SU-DHL-6 (cell line): ENCODE measurements around the gene NAMPT.

Experiments used
- H2AFZ ChIP-seq: fragments of 200-600 bp; sonication (generic); 2 replicates; pipeline ENCODE4 v1.6.1; 2014; ENCODE audit warnings: low read depth, mild to moderate bottlenecking, moderate library complexity, mixed read lengths, antibody characterized with exemption, low read length; ENCODE audit not compliant: severe bottlenecking
- H3F3A ChIP-seq: fragments of 200-600 bp; shearing (Covaris generic); 2 replicates; pipeline ENCODE4 v1.6.0; 2016; ENCODE audit warnings: antibody characterized with exemption, mild to moderate bottlenecking; ENCODE audit not compliant: insufficient read depth
- H3K27ac ChIP-seq: fragments of 200-600 bp; sonication (generic); 2 replicates; pipeline ENCODE4 v1.5.1; 2016; ENCODE audit warnings: low read depth, mild to moderate bottlenecking, low read length, moderate library complexity, mixed read lengths
- H3K27me3 ChIP-seq: fragments of 200-600 bp; sonication (generic), shearing (Covaris generic); 2 replicates; pipeline ENCODE4 v1.6.0; 2014; ENCODE audit warnings: mild to moderate bottlenecking, low read length
- H3K36me3 ChIP-seq: fragments of 200-600 bp; sonication (generic); 2 replicates; pipeline ENCODE4 v1.6.1; 2014; ENCODE audit warnings: mild to moderate bottlenecking, low read length, mixed read lengths
- H3K4me2 ChIP-seq: fragments of 300-600, 200-600 bp; shearing (Covaris generic), sonication (generic); 2 replicates; pipeline ENCODE4 v1.6.0; 2014; ENCODE audit warnings: low read length, low read depth, mild to moderate bottlenecking; ENCODE audit not compliant: poor library complexity, severe bottlenecking
- H3K4me3 ChIP-seq: fragments of 200-600 bp; sonication (generic); 2 replicates; pipeline ENCODE4 v1.5.1; 2014; ENCODE audit warnings: antibody characterized with exemption, low read length, mild to moderate bottlenecking, mixed read lengths; ENCODE audit not compliant: insufficient read depth, poor library complexity, severe bottlenecking
- H3K79me2 ChIP-seq: fragments of 200-600 bp; sonication (generic); 2 replicates; pipeline ENCODE4 v1.6.1; 2014; ENCODE audit warnings: mild to moderate bottlenecking, low read length, moderate library complexity; ENCODE audit not compliant: insufficient read depth
- H3K9ac ChIP-seq: fragments of 200-600 bp; sonication (generic); 2 replicates; pipeline ENCODE4 v1.7.0; 2014; ENCODE audit warnings: mild to moderate bottlenecking, low read length
- H3K9me2 ChIP-seq: fragments of 200-600 bp; sonication (generic); replicated peaks from 2 replicates; pipeline ENCODE4 v1.6.1; 2014; ENCODE audit warnings: low read length; ENCODE audit not compliant: insufficient read depth
- H3K9me3 ChIP-seq: fragments of 200-600 bp; sonication (generic); 2 replicates; pipeline ENCODE4 v1.6.1; 2014; ENCODE audit warnings: low read length, mixed read lengths; ENCODE audit not compliant: insufficient read depth
- H4K20me1 ChIP-seq: fragments of 200-600 bp; sonication (generic); 2 replicates; pipeline ENCODE4 v1.6.1; 2014; ENCODE audit warnings: low read depth, mild to moderate bottlenecking, antibody characterized with exemption, low read length, moderate library complexity, mixed read lengths
- CTCF ChIP-seq: fragments of 200-600 bp; sonication (generic); IDR thresholded peaks from one replicate; pipeline ENCODE4 v1.5.1; 2017; ENCODE audit warnings: antibody characterized with exemption, mild to moderate bottlenecking, low read length, moderate library complexity; ENCODE audit not compliant: insufficient read depth, poor library complexity, severe bottlenecking
- EZH2phosphoT487 ChIP-seq: fragments of 200-600 bp; sonication (generic), shearing (Covaris generic); conservative IDR thresholded peaks from 2 replicates; pipeline ENCODE4 v1.6.1; 2018; ENCODE audit warnings: mild to moderate bottlenecking, antibody characterized with exemption, low read length, moderate library complexity, mixed read lengths

NAMPT gene

DNA sequence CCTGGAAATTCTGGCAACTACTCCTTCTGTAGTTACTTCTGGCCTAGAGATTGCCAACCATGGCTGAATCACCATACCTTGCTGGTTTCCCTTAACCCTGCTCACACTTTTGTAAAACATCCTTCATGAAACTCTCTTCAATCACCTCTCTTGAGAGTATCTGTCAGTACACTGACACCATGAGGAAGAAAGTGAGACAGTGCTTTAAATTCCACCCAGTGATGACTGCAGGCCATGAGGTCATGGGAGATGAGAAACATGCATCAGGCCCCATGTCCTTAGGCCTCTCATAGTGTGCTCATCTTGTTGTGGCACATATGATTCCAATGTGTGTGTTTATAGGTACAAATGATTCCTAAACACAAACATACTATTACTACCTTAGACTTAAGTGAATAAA, 24.6 kb upstream of the NAMPT start:
- no peaks in the 10 kb centered on the region for H3K9me3 ChIP-seq
- no peaks in the 10 kb centered on the region for H3K36me3 ChIP-seq
- no peak overlapping the region for H2AFZ ChIP-seq
- TF ChIP-seq CTCF = no peak
- no peak for TF ChIP-seq EZH2phosphoT487
- H3F3A ChIP-seq = no peaks in the 10 kb centered on the region
- no peaks in the 10 kb centered on the region for H3K27me3 ChIP-seq
- H4K20me1 ChIP-seq = no peaks in the 10 kb centered on the region
- H3K4me2 ChIP-seq = no peak overlapping the region
- no peaks in the 10 kb centered on the region; the same call in 1 of the 2 replicates for H3K9me2 ChIP-seq
- H3K4me3 ChIP-seq = no peak overlapping the region
- no peaks in the 10 kb centered on the region for H3K79me2 ChIP-seq
- no peak overlapping the region for H3K27ac ChIP-seq
- no peak overlapping the region for H3K9ac ChIP-seq

- H3K4me2 ChIP-seq = no peak overlapping the region
- H3K9me3 ChIP-seq = no peaks in the 10 kb centered on the region
- H3K9ac ChIP-seq = no peak overlapping the region
- no peaks in the 10 kb centered on the region for H3K27me3 ChIP-seq
- no peaks in the 10 kb centered on the region for H3K79me2 ChIP-seq
- TF ChIP-seq EZH2phosphoT487 (no peak), CTCF (no peak)
- no peaks in the 10 kb centered on the region for H3F3A ChIP-seq
- no peaks in the 10 kb centered on the region for H3K36me3 ChIP-seq
- no peaks in the 10 kb centered on the region for H4K20me1 ChIP-seq
- H2AFZ ChIP-seq = no peak overlapping the region
- H3K9me2 ChIP-seq = no peaks in the 10 kb centered on the region; the same call in 1 of the 2 replicates
- no peak overlapping the region for H3K4me3 ChIP-seq
- no peak overlapping the region for H3K27ac ChIP-seq
Measured at GRCh38 chr7:106306256-106306655, 21.5 kb upstream of the NAMPT start.

GRCh38 chr7:106305732-106306131, 20.9 kb upstream of the NAMPT start:
- Histone ChIP-seq H4K20me1 (no peaks in the 10 kb centered on the region), H3F3A (no peaks in the 10 kb centered on the region), H3K4me3 (no peak overlapping the region), H3K4me2 (no peak overlapping the region), H2AFZ (no peak overlapping the region), H3K9me3 (no peaks in the 10 kb centered on the region), H3K9me2 (no peaks in the 10 kb centered on the region; the same call in 1 of the 2 replicates), H3K79me2 (no peaks in the 10 kb centered on the region), H3K27ac (no peak overlapping the region), H3K36me3 (no peaks in the 10 kb centered on the region), H3K9ac (no peak overlapping the region), H3K27me3 (no peaks in the 10 kb centered on the region)
- TF ChIP-seq EZH2phosphoT487 = no peak
- no peak for TF ChIP-seq CTCF
